ENCODE results near the gene ERBB4.
"Not testable (repeated sequence)": the region's sequence is repeated elsewhere in the genome, so short reads cannot be mapped to it uniquely, and the experiment has no call there.

ERBB4 gene

GRCh38 chr2:212037062-212037461, 501.5 kb downstream of the ERBB4 start:
- DNase-seq = no peak

DNA sequence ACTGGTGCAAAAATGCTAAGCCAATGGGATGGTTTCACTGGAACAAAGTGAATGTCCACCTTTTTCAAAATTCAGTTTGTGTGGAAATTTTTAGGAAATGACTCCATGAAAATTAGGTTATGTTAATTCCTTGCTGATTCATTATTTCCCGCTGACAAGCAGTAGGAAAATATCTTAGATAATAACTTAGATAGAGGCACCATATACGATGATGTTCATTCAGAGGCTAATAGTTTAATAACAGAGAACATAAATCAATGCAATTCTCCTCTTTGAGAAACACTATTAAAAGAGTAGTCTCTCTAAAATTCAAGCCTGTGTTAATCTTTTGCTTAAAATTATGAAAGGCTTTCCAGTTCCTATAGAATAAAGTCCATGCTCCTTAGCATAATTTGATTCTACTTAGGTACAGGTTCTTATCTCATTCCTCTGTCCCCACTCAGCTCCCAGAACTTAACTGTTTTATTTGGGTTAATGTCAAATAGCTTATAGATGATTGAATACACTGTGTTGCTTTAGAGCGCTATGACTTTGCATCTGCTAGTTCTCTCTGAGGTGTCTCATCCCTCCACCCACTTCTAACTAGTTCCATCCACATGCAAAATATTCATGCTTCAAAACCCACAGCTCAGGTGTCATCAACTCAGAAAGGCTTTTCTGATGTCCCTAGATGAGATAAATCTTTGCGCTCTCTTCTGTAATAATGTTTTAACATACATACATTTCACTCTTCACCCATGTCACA, 503.6 kb downstream of the ERBB4 start:
- DNase-seq = no peak

DNA sequence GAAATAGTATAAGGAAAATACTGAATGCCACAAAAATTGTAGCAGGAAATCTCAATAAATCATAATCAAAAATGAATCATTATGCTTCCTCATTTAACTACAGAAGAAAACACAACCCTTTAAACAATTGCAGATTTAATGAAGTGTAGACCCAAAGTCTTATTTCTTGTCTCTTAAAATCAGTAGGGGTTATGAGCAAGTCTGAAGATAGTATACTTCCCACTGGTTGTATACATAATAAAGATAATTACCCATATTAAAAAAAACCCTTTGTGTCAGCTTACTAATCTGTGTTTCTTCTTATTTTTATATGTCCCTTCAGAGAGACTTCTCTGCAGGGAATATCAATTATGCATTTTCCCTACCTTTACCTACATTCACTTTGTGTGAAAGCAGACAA, 504.7 kb downstream of the ERBB4 start:
- no peak for DNase-seq

- no peak for DNase-seq
These were observed 505.9 kb downstream of the ERBB4 start for GRCh38 chr2:212032536-212033219.

DNA sequence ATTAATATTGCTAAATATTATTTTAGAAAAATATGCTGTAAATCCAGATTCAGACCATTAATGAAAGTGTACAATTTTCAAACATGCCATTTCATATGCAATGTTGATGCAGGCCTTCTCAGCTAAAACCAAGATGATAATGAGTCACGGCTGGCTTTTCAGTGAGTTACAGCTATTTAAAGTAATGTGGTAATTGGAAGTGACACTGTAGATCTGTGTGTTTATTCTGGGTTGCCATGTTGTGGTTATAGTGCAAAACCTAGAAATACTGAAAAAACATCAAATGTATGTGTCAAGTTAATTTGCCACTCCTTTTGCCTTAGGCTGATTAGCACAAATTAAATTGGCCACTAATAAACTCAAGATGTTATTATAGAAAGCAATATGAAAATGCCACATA, 506.6 kb downstream of the ERBB4 start:
- DNase-seq = no peak

GRCh38 chr2:212030709-212031108, 507.9 kb downstream of the ERBB4 start:
- no peak for DNase-seq

GRCh38 chr2:212028798-212029394, 509.7 kb downstream of the ERBB4 start:
- DNase-seq = no peak

DNA sequence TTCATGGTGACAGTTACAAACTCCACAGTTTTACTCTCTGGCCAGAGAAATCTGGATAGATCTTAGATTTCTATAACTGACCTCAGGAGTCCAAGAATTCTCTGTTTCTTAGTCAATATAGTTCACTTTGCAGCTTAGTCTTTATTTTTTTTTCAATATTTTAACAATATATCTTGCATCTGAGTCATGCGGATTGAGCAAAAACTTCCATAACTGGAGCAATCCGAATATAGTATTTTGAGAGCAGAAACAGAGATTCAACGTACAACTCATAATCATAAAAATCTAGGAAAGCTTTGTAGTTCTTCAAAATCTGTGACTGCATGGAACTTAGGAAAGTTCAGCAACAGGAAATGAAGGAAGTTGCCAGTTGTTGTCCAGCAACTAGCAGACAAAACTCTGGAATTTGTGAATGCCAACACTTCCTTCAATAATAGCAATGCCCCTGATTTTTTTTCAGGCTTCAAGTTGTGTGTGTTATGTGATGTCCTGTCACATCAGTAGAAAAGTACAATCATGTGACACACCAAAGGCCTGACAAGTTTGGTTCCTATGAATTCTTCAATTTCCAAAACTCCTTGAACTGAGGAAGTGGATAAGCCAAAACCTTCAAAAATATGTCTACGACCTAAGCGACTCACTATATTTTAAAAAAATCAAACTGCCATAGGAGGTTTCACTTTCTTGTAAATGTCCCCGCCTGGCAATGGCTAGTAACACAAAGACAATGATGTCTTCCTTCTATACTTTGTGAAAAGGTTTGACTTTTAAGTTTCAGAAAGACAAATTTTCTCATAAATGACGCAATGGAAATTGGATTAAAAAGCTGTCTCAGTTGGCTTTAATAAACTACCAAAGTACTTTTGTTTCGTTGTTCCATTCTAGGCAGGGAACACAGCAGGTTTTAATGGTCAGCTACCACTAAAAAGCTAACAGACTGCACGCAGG, 510.6 kb downstream of the ERBB4 start:
- no peak for DNase-seq

DNA sequence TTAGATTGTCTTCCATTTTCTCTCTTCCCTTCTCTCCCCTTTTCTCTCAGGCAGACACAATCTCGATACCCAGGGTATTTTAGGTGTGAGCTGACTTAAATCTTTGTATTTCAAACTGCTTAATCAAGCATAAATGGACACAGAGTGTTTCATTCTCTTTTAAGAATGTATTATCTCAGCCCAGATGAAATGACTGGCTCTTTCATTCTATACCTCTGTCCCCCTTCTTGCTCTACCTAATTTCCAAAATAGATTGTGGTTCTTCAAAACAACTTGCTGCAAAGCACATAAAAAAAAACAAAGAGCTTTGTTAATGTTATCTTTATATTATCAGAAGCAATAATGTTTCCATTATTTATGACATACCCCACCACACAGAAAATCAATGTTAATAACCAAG, 514.6 kb downstream of the ERBB4 start:
- DNase-seq = no peak

DNA sequence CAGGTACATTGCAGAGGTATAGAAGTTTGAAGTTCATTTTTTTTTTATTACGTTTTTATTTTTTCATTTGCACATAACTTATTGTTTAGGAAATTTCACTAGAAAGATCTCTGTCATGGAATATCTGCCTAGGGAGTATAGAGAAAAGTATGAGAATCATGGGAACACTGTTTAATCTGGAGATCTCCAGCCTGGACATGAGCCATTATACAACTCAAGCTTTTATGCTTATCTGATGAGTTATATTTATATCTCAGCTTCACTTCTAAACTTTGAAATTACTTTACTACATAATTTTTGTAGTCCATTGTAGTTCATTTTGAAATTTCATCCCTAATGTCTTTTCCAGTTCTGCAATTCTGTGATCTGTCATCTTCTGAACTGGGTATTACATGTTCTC, 515.6 kb downstream of the ERBB4 start:
- no peak for DNase-seq

- no peak for DNase-seq
These were observed 516.7 kb downstream of the ERBB4 start for GRCh38 chr2:212021947-212022346.

DNA sequence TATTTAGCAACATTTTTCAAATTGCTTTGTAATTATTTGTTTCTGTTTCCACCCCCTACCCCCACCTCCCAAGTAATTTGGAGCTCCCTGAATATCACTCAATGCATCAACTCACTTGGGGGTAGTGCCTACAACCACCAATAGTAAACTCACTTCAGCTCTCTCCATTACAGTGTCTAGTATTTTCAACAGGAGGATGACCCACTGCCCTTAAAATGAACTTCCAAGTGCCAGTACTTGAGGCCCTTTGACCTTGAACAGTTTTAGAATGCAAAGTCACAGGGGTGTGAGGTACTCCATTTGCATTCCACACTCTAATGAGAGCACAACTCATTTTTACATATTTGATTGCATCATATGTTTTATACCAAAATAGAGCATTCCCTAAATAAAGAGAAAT, 523.0 kb downstream of the ERBB4 start:
- DNase-seq = no peak

DNA sequence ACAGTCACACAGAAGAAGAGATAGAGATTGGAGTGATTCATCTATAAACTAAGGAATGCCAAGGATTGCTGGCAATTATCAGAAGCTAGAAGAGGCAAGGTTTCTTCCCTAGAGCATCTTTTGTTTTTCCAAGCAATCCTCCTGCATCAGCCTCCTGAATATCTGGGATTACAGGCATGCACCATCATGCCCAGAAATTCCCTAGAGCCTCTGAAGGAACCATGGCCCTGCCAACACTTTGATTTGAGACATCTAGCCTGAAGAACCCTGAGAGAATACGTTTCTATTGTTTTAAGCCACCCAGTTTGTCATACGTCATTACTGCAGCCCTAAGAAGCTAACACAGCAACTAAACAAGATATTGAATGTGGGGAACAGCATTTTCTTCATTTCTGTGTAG, 525.0 kb downstream of the ERBB4 start:
- DNase-seq = no peak

- not testable (repeated sequence) for DNase-seq
These were observed 528.3 kb downstream of the ERBB4 start for GRCh38 chr2:212010305-212010704.

GRCh38 chr2:212007972-212008371, 530.6 kb downstream of the ERBB4 start:
- no peak for DNase-seq

DNA sequence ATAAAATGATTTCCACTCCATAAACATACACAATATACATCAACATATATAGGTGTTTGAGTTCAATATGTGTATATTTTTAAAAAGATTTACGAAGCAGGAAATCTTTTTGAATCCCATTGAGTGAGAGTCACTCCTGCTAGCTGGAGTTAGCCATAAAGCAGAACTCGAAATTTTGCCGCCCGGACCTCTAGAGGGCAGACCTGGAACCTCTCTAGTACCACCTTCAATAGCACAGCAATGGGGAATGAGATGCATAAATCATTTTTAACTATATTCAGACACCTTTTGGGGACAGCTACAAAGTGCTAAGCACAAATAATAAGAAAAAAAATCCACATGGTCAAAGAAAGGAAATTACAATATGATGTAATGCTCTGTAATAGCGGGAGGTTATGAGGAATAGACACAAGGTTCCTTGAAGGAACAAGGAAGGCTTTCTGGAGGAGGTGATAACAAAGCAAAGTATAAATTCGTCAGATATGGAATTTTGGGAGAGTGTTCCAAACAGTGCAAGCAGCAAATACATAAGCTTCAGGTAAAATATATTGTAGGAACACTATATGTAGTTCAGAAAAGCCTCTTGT, 533.4 kb downstream of the ERBB4 start:
- DNase-seq = peak; percentile 38

GRCh38 chr2:212001325-212001724, 537.3 kb downstream of the ERBB4 start:
- DNase-seq = no peak

DNA sequence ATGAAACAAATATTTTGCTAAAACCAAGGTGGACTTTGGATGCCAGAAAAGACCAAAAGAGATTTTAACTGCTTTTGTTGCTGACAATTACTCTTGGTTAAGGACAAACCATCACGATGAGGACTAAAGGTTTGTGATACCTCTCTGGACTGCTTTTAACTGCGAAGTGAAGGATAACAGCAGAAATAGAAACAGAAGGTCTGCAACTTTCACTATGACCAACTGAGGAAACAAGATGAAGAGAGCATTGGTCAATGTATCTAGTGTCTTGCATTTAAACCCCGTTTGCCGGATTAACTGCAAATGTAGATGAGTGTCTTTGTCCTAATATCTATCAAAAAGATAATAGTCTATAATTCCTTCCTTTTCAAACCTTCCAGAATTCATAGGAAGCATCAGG, 541.7 kb downstream of the ERBB4 start:
- no peak for DNase-seq

- no peak for DNase-seq
These were observed 543.8 kb downstream of the ERBB4 start for GRCh38 chr2:211994806-211995205.

DNA sequence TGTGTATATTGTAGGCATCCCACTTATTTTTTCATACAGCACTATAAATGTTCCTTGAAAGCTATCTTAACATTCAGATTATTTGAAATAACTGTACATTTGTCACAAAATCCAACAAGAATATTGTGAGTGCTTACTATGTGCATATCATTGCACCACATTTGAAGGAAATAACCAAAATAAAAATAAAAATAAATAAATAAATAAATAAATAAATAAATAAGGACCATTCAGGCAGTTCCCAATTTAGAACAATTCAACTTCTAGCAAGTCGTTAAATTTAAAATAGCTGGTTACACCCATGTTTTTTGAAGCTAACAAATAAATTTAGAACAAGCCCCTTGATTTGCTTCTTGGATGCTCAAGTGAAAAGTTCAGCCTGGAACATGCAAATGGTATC, 548.3 kb downstream of the ERBB4 start:
- DNase-seq = no peak

GRCh38 chr2:211986313-211986712, 552.3 kb downstream of the ERBB4 start:
- no peak for DNase-seq

- DNase-seq = no peak
These were observed 553.2 kb downstream of the ERBB4 start for GRCh38 chr2:211985393-211985792.

DNA sequence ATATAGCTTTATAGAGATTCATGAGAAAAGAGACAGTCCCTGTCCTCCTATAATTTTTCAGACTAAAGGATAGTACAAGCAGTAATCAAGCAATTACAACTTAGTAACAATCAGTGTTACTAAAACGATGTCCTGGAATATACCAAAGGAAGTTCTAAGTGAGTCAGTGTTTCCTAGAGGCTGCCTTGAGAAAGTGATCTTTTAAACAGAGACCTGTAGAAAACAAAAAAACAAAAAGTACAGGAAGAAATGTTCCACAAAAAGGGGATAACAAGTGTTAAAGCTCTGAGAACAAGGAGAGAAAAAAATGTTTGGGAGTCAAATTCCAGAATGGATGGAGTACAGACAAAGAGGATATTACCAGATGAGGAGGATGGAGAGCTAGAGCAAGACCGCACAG, 556.4 kb downstream of the ERBB4 start:
- DNase-seq = no peak
